WERI-Rb-1 (cell line): ENCODE data around the gene FGF12.

Experiments used
- DNase-seq: peaks from one replicate; pipeline ENCODE4 v3.0.0-alpha.2; 2020
- H3K27ac ChIP-seq: fragments of 250-450 bp; sonication (Bioruptor Pico); 2 replicates; pipeline ENCODE4 v1.5.1; 2020; ENCODE audit warnings: mild to moderate bottlenecking, moderate library complexity
- H3K27me3 ChIP-seq: fragments of 250-450 bp; sonication (Bioruptor Pico); 2 replicates; pipeline ENCODE4 v1.5.1; 2021; ENCODE audit warnings: mild to moderate bottlenecking, low read depth, moderate library complexity; ENCODE audit not compliant: insufficient read depth, severe bottlenecking
- H3K36me3 ChIP-seq: fragments of 250-450 bp; sonication (Bioruptor Pico); 2 replicates; pipeline ENCODE4 v1.5.1; 2020; ENCODE audit warnings: mild to moderate bottlenecking, moderate library complexity
- H3K4me3 ChIP-seq: 2 replicates; pipeline ENCODE4 v1.5.1; 2011; ENCODE audit warnings: low read depth, mild to moderate bottlenecking, control low read depth, low read length
- H3K9me3 ChIP-seq: fragments of 250-450 bp; sonication (Bioruptor Pico); 2 replicates; pipeline ENCODE4 v1.5.1; 2021; ENCODE audit warnings: mild to moderate bottlenecking, moderate library complexity; ENCODE audit not compliant: severe bottlenecking
- CTCF ChIP-seq: IDR thresholded peaks from 2 replicates; pipeline ENCODE4 v1.5.1; 2011; ENCODE audit warnings: low read depth, mild to moderate bottlenecking, control low read depth, inconsistent platforms, low read length

Gene FGF12

GRCh38 chr3:192408647-192409200 lies 318.6 kb downstream of the FGF12 start:
- H3K27ac ChIP-seq: peak overlapping the region; percentile 82

GRCh38 chr3:192408007-192408646 lies 319.2 kb downstream of the FGF12 start:
- H3K9me3 ChIP-seq: no peaks in the 10 kb centered on the region
- TF ChIP-seq CTCF: no peak
- H3K27me3 ChIP-seq: no peaks in the 10 kb centered on the region
- no peak for DNase-seq
- no peaks in the 10 kb centered on the region for H3K36me3 ChIP-seq
- H3K4me3 ChIP-seq: no peak overlapping the region
- H3K27ac ChIP-seq: no peak overlapping the region

More at GRCh38 chr3:192408647-192409200, 318.6 kb downstream of the FGF12 start:
- no peaks in the 10 kb centered on the region for H3K36me3 ChIP-seq
- peak; percentile 21 for DNase-seq
- H3K9me3 ChIP-seq: no peaks in the 10 kb centered on the region
- H3K27me3 ChIP-seq: no peaks in the 10 kb centered on the region
- TF ChIP-seq CTCF: no peak
- peak overlapping the region; percentile 62 for H3K4me3 ChIP-seq

DNA sequence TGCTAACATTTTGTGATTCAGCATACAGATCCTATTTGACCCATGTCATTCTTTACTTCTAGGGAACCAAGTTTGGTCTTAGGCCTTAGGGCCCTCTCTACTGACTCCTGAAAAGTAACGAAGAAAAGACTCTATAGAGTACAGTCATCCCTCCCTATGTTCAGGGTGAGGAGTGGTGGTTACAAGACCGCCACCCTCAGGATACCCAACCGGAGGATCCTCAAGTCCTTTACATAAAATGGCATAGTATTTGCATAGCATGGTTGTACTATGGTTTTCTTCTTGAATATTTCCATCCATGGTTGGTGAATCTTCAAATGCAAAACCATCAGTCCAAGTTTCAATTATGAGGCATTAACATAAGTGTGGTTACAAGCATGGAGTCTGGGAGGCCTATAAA lies 327.6 kb downstream of the FGF12 start:
- no peak for TF ChIP-seq CTCF
- H3K27me3 ChIP-seq: no peaks in the 10 kb centered on the region
- H3K27ac ChIP-seq: no peak overlapping the region
- H3K4me3 ChIP-seq: no peak overlapping the region
- no peak for DNase-seq
- no peaks in the 10 kb centered on the region for H3K36me3 ChIP-seq
- no peaks in the 10 kb centered on the region for H3K9me3 ChIP-seq

GRCh38 chr3:192397012-192397411 lies 330.3 kb downstream of the FGF12 start:
- no peak for TF ChIP-seq CTCF
- Histone ChIP-seq H3K9me3 (no peaks in the 10 kb centered on the region), H3K36me3 (no peaks in the 10 kb centered on the region), H3K27ac (no peak overlapping the region), H3K4me3 (no peak overlapping the region), H3K27me3 (no peaks in the 10 kb centered on the region)
- DNase-seq: no peak

DNA sequence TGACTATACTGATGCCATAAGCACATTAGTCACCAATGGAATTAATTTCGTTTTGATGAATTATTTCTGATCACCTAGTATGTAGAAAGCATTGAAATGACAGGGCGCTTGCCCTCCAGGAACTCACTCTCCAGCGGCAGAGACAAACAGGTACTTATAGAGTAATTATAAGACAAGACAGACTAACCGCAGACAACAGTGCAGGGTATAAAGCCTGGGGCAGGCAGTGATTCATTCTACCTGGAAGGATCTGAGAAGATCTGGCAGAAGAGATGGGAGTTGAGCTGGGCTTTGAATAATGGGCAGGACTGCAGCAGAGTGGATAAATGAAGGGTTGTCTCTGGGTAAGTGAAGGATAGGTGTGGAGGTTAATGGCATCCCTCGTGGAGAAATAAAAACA lies 331.8 kb downstream of the FGF12 start:
- Histone ChIP-seq H3K27me3 (no peaks in the 10 kb centered on the region), H3K27ac (no peak overlapping the region), H3K9me3 (no peaks in the 10 kb centered on the region), H3K36me3 (no peaks in the 10 kb centered on the region), H3K4me3 (no peak overlapping the region)
- DNase-seq: no peak
- no peak for TF ChIP-seq CTCF

- H3K27me3 ChIP-seq: no peaks in the 10 kb centered on the region
- no peak for TF ChIP-seq CTCF
These were observed 334.4 kb downstream of the FGF12 start for GRCh38 chr3:192392986-192393385.

More at GRCh38 chr3:192392986-192393385, 334.4 kb downstream of the FGF12 start:
- Histone ChIP-seq H3K4me3 (no peak overlapping the region), H3K36me3 (no peaks in the 10 kb centered on the region), H3K27ac (no peak overlapping the region), H3K9me3 (no peaks in the 10 kb centered on the region)
- DNase-seq: no peak
